Nephron (organoid): ENCODE results near the gene PCBD2.
A peak's percentile ranks its signal among the peaks of the same experiment; 100 is the strongest.
"Not testable (repeated sequence)": the region's sequence is repeated elsewhere in the genome, so short reads cannot be mapped to it uniquely, and the experiment has no call there.

Experiments used
- H3K27ac Mint-ChIP-seq, 3 experiments: 2 replicates each; pipeline ENCODE4 v1.8.0; 2020; ENCODE audit warnings: mixed read lengths in 3 of 3, mild to moderate bottlenecking in 2 of 3, moderate library complexity in 1 of 3
- H3K27me3 Mint-ChIP-seq: 2 replicates; pipeline ENCODE4 v1.8.0; 2021; ENCODE audit warnings: low read depth, mild to moderate bottlenecking, moderate library complexity, mixed read lengths
- H3K36me3 Mint-ChIP-seq: 2 replicates; pipeline ENCODE4 v1.8.0; 2020; ENCODE audit warnings: low read depth, mixed read lengths
- H3K4me1 Mint-ChIP-seq: 2 replicates; pipeline ENCODE4 v1.8.0; 2020; ENCODE audit warnings: mixed read lengths
- H3K4me3 Mint-ChIP-seq, 3 experiments: 2 replicates each; pipeline ENCODE4 v1.8.0; 2020; ENCODE audit warnings: mild to moderate bottlenecking in 3 of 3, mixed read lengths in 3 of 3, moderate library complexity in 2 of 3
- H3K9me3 Mint-ChIP-seq: 2 replicates; pipeline ENCODE4 v1.8.0; 2020; ENCODE audit warnings: mixed read lengths
- CTCF ChIP-seq, 3 experiments: fragments of 200-600 bp; sonication (generic); IDR thresholded peaks; one replicate each; pipeline ENCODE4 v1.5.0; 2021; ENCODE audit warnings: antibody characterized with exemption in 3 of 3; ENCODE audit not compliant: unreplicated experiment in 3 of 3

The PCBD2 gene

GRCh38 chr5:134904610-134905245, at the start of gene PCBD2:
Gene PCBD2, plus strand, starts transcription at chr5:134905131. Its CDS starts 9 bp downstream, at chr5:134905140.
- Mint-ChIP-seq H3K27ac (peak within 1 kb of the TSS; percentile 99 to 100 (median 99)), H3K36me3 (peaks cover 5% of the 10 kb centered on the region), H3K4me3 (peak within 1 kb of the TSS; percentile 92 to 93 (median 93))

GRCh38 chr5:134856465-134856864, 48.5 kb upstream of the PCBD2 start:
- H3K27me3 Mint-ChIP-seq, H3K4me1 Mint-ChIP-seq, H3K4me3 Mint-ChIP-seq, H3K27ac Mint-ChIP-seq, H3K9me3 Mint-ChIP-seq: not testable (repeated sequence)
- H3K36me3 Mint-ChIP-seq: peaks cover 40% of the 10 kb centered on the region

More at GRCh38 chr5:134904610-134905245, at the start of gene PCBD2:
- H3K4me1 Mint-ChIP-seq: peaks cover 5% of the 10 kb centered on the region
- H3K9me3 Mint-ChIP-seq: no peaks in the 10 kb centered on the region
- TF ChIP-seq CTCF (IDR thresholded peaks at IDR 0.05; ENCODE audit: unreplicated experiment in 3 of 3): peak; percentile 87 to 98 (median 92)
- no peaks in the 10 kb centered on the region for H3K27me3 Mint-ChIP-seq

DNA sequence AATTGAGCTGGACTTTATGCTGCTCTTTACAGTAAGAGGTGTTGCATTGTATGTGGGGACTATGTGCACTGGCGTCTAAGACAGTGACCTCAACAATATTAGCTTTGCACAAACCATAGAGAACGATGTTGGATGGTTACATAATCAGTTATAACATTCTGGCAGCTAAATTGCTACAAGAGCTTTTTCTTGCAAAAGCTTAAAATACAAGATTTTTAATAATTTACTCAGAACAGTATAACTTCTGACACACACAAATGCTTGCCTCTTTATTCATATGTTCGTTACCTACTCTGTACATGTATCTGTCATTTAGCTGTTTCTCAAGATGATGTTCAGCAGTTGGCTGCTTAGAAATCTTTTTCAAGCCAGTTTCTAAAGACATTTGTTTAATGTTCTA, 47.5 kb upstream of the PCBD2 start:
- Mint-ChIP-seq H3K4me3 (no peak overlapping the region), H3K27me3 (no peaks in the 10 kb centered on the region), H3K36me3 (peaks cover 45% of the 10 kb centered on the region), H3K27ac (no peak overlapping the region), H3K4me1 (no peaks in the 10 kb centered on the region), H3K9me3 (no peaks in the 10 kb centered on the region)
- TF ChIP-seq CTCF (IDR thresholded peaks at IDR 0.05; ENCODE audit: unreplicated experiment in 3 of 3): no peak

DNA sequence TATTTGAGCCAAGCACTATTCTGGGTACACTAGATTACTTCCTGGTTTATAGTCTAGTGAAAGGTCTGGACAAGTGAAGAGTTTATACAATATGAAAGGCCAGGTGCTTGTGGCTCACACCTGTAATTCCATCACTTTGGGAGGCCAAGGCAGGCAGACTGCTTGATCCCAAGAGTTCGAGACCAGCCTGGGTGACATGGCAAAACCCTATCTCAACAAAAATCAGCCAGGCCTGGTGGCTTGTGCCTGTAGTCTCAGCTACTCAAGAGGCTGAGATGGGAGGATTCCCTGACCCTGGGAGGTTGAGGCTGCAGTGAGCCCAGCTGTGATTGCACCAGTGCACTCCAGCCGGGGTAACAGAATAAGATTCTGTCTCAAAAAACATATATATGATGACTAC, 40.2 kb upstream of the PCBD2 start:
- no peak overlapping the region for H3K4me3 Mint-ChIP-seq
- no peaks in the 10 kb centered on the region for H3K27me3 Mint-ChIP-seq
- H3K36me3 Mint-ChIP-seq: peaks cover 32% of the 10 kb centered on the region
- no peaks in the 10 kb centered on the region for H3K4me1 Mint-ChIP-seq
- TF ChIP-seq CTCF (IDR thresholded peaks at IDR 0.05; ENCODE audit: unreplicated experiment in 3 of 3): no peak
- H3K9me3 Mint-ChIP-seq: no peaks in the 10 kb centered on the region
- H3K27ac Mint-ChIP-seq: no peak overlapping the region

GRCh38 chr5:134873494-134873893, 31.4 kb upstream of the PCBD2 start:
- H3K27me3 Mint-ChIP-seq: no peaks in the 10 kb centered on the region
- peaks cover 17% of the 10 kb centered on the region for H3K4me1 Mint-ChIP-seq
- H3K9me3 Mint-ChIP-seq: no peaks in the 10 kb centered on the region
- peak overlapping the region; percentile 99 to 100 (median 99) for H3K27ac Mint-ChIP-seq
- peak overlapping the region; percentile 95 to 99 (median 98) for H3K4me3 Mint-ChIP-seq
- TF ChIP-seq CTCF (IDR thresholded peaks at IDR 0.05; ENCODE audit: unreplicated experiment in 3 of 3): no peak
- peaks cover 11% of the 10 kb centered on the region for H3K36me3 Mint-ChIP-seq

DNA sequence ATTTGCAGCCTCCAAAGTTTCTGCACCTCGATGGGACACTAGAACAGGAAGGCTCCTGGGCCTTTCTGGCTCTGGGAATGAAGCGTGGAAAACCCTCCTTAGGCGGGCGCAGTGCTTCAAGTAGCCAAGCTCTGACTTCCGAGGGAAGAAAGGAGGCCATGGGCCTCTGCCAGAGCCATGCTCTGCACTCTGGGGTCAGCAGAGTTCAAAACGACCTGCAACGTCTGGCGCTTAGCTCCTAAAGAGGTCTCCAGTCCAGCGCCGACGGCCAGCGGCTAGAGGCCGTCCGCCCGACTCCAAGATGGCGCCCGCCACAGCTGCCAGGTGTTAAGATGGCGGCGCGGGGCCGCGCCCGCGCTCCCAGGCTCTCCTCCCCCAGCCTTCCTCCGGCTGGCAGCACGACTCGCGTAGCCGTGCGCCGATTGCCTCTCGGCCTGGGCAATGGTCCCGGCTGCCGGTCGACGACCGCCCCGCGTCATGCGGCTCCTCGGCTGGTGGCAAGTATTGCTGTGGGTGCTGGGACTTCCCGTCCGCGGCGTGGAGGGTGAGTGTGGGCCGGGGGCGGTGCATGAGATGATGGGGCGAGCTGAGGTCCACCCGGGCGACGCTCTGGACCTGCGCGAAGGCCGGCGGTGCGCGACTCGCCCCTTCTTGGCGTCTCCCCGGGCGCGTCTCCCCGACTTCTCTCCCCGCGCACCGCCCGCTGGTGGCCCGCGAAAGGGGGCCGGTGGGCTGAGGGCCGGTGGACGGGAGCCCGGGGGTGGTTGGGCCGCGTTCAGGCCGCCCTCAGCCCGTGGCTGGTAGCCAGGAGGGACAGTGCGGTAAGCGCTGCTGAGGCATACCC, 30.7 kb upstream of the PCBD2 start, which contains the start of gene TXNDC15:
TSS of gene TXNDC15 (plus strand) at position 385 of the 844 bp plus-strand sequence. CDS start at position 442, 57 bp downstream.
- Mint-ChIP-seq H3K27ac (peak within 1 kb of the TSS; percentile 99 to 100 (median 99)), H3K4me3 (peak within 1 kb of the TSS; percentile 95 to 99 (median 98)), H3K36me3 (peaks cover 14% of the 10 kb centered on the region), H3K27me3 (no peaks in the 10 kb centered on the region), H3K4me1 (peaks cover 19% of the 10 kb centered on the region), H3K9me3 (no peaks in the 10 kb centered on the region)
- no peak for TF ChIP-seq CTCF (IDR thresholded peaks at IDR 0.05; ENCODE audit: unreplicated experiment in 3 of 3)
